K562 treated with DMSO at 1 percent for 4 hours (cell line): ENCODE measurements around the gene FABP2. TPM values are rescaled to one million over a fixed set of nuclear protein-coding genes. Genes with fewer than 3 reads are reported as not detected.

Experiments used
- total RNA-seq: library from RNA; unstranded; fragments of 300-600 nt; gene quantifications from 2 replicates; pipeline ENCODE4 v1.2.3, GENCODE V29; 2022; ENCODE audit not compliant: insufficient read depth

The FABP2 gene
- not detected in 2 replicates for total RNA-seq

GRCh38 chr4:119321921-119322687 lies at the start of gene FABP2:
FABP2 (minus strand) TSS chr4:119322138; CDS start chr4:119322102, 36 bp downstream.

Other genes starting within 250 kb of the FABP2 start
- gene MYOZ2, start 186.3 kb downstream of the FABP2 start, total RNA-seq = not detected in 2 replicates
- 6.1 and 10.5 TPM in 2 replicates for gene USP53, start 109.4 kb downstream of the FABP2 start, total RNA-seq